CD4-positive, alpha-beta T cell (primary cell): ENCODE data around the gene BARHL2. TPM values are rescaled to one million over a fixed set of nuclear protein-coding genes. Genes with fewer than 3 reads are reported as not detected.
A peak's percentile ranks its signal among the peaks of the same experiment; 100 is the strongest.

ENCODE experiments used
- ATAC-seq: fragments of 200-7000 bp; cut with Tn5 transposase; one replicate; pipeline ENCODE4 v1.10.0; 2022; ENCODE audit warnings: mild to moderate bottlenecking; ENCODE audit not compliant: poor library complexity
- CTCF ChIA-PET: fragments of 350-600 bp; sonication (Branson Sonifier 250); formaldehyde crosslinking; loops from one replicate; lab custom pipeline; 2021; ENCODE audit warnings: antibody characterized with exemption, inconsistent platforms; lab: Charles Lee
- POLR2A ChIA-PET: fragments of 350-600 bp; sonication (Branson Sonifier 250); formaldehyde crosslinking; loops from one replicate; lab custom pipeline; 2021; ENCODE audit warnings: antibody characterized with exemption, inconsistent platforms; lab: Charles Lee
- DNase-seq, 14 experiments: peaks; one replicate each; pipeline ENCODE4 v3.0.0-alpha.2; 2013 to 2020; ENCODE audit warnings: mixed read lengths in 2 of 14
- H3K27ac ChIP-seq, 2 donors: one replicate each; pipeline versions ENCODE4 v1.5.1 to v1.7.0; 2013; ENCODE audit warnings: low read length in 2 of 2, low read depth in 1 of 2, mild to moderate bottlenecking in 1 of 2
- H3K27me3 ChIP-seq, 2 experiments: 1 replicate in 1 of 2; 2 replicates in 1 of 2; pipeline versions ENCODE4 v1.6.1 to v1.7.0; 2013; ENCODE audit warnings: low read length in 2 of 2, control low read depth in 1 of 2, mild to moderate bottlenecking in 1 of 2, moderate library complexity in 1 of 2; ENCODE audit not compliant: insufficient read depth in 2 of 2, control insufficient read depth in 1 of 2
- H3K36me3 ChIP-seq: one replicate; pipeline ENCODE4 v1.6.1; 2013; ENCODE audit warnings: low read length, control low read depth; ENCODE audit not compliant: insufficient read depth
- H3K4me1 ChIP-seq: one replicate; pipeline ENCODE4 v1.6.1; 2013; ENCODE audit warnings: low read length, control low read depth; ENCODE audit not compliant: insufficient read depth
- H3K4me3 ChIP-seq: one replicate; pipeline ENCODE4 v1.5.1; 2013; ENCODE audit warnings: mild to moderate bottlenecking, low read length, moderate library complexity
- H3K9me3 ChIP-seq, 2 experiments: 1 replicate in 1 of 2; 2 replicates in 1 of 2; pipeline versions ENCODE4 v1.6.1 to v1.7.0; 2013; ENCODE audit warnings: low read length in 2 of 2, mild to moderate bottlenecking in 2 of 2, control low read depth in 1 of 2, moderate library complexity in 1 of 2; ENCODE audit not compliant: control insufficient read depth in 1 of 2, insufficient read depth in 1 of 2
- H3K27ac Mint-ChIP-seq: one replicate; pipeline ENCODE4 v1.8.0; 2020; ENCODE audit warnings: mixed read lengths
- H3K27me3 Mint-ChIP-seq: one replicate; pipeline ENCODE4 v1.8.0; 2021; ENCODE audit warnings: mixed read lengths
- H3K36me3 Mint-ChIP-seq: one replicate; pipeline ENCODE4 v1.8.0; 2021; ENCODE audit warnings: low read depth, mixed read lengths
- H3K4me1 Mint-ChIP-seq: one replicate; pipeline ENCODE4 v1.8.0; 2021; ENCODE audit warnings: low read depth, mixed read lengths
- H3K4me3 Mint-ChIP-seq: one replicate; pipeline ENCODE4 v1.8.0; 2020; ENCODE audit warnings: mild to moderate bottlenecking, mixed read lengths
- H3K9me3 Mint-ChIP-seq: one replicate; pipeline ENCODE4 v1.8.0; 2020; ENCODE audit warnings: mixed read lengths
- intact Hi-C, 2 experiments: fragments of 100-400 bp; cut with DNase I in 1 of 2; cut with micrococcal nuclease in 1 of 2; formaldehyde crosslinking; loops; one replicate each; pipeline versions ENCODE4 v1.15.1 to v1.9.0; 2023 to 2025; cut with DNase I, micrococcal nuclease
- total RNA-seq, 174 experiments: library from RNA in 2 of 174; stranded (reverse) in 2 of 174; gene quantifications; one replicate each; pipeline ENCODE4 v1.2.3 and lab custom pipeline; 2021 to 2026
- TF ChIP-seq, protein P1 (sequence below): fragments of 200-600 bp; IDR thresholded peaks from one replicate; pipeline ENCODE4 v1.8.0; 2022; ENCODE audit warnings: antibody characterized with exemption, mild to moderate bottlenecking

Gene BARHL2
- total RNA-seq, 2 experiments from 2014 or later: not detected

DNA sequence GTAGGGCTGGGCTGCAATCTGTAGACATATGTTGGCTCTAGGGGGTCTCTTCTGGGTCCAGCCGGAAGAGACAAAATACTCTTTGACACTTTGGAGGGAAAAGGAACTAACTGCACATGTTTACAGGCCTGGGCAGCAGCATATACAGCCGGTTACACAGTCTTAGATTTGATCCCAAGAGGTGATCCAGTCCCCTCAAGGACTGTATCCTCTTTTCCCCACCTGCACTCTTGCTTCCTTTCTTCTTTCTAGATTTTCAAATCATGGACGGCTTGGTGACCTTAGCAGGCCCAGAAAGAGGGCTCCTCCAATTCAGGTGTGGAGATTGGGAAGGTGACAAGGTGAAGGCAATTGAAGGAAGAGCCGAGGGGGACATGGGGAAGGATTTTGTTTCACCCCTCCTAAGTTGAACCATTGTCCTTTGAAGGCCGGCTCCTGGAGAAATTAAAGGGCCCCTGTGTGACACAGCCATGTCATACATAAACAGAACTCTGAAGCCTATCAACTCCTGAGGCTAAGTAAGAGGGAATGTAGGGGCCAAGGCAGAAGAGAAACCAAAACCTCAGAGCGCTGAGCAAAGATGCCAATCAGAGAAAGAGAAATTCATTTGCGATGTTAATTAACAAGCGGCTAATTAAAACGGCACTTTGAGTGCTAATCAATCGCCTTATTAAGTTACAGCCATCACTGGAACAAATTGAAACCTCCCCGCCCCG lies 5.9 kb upstream of the BARHL2 start:
- peaks cover 14% of the 10 kb centered on the region for H3K36me3 Mint-ChIP-seq

DNA sequence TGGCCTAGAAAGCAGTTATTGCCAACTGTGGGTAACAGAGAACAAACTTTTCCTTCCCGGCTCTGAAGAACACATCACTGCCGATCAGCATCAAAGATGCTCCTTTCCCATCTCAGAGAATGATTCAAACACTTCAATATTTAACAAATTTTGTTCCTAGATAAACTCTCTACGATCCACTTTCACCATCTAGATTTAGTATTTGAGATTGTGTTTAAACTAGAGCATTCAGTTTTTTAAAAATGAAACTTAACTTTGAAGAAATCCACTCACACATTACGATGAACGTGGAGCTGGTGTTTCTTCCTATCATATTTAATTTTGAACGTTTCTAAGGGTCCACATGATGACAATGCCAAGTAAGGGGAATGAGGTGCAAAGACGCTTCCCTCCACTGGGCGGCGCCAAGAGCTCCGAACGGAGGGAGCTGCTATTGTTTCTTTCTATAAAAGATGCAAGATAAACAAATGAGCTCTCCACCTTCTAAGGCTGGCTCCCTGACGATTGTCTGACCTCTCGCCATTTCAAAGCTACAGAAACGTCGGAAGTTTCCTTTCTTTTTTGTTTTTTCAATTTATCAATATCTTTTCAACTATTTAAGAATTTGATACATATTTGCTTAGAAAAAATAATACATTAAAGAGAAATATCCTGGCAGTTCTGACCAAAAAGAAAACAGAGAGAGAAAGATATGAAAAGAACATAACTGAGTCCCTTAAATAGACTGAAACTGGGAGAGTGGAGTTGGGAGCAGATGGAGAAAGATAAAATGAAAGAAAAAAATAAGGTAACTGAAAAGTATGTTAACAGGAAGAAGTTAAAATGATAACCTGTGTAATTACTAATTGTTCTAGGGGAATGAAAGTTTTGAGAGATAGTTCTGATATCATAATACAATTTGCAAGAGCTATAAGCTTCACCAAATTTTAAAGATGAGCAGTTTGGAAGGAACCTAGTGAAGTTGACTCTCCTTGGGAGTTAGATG lies 4.4 kb upstream of the BARHL2 start:
- POLR2A ChIA-PET: interaction anchor here (1.3 kb wide), 1 partner anchor 9 kb away, joined by 4 read pairs; no protein-coding TSS in a partner anchor
- peak; percentile 49 for ATAC-seq

More for the DNA sequence above, 5.9 kb upstream of the BARHL2 start:
- no peak overlapping the region for H3K27ac Mint-ChIP-seq
- intact Hi-C loops: loop anchor here (10.0 kb wide), 2 partner anchors 112 to 242 kb away; no protein-coding TSS in a partner anchor
- H3K27me3 Mint-ChIP-seq: peaks cover 97% of the 10 kb centered on the region
- H3K27me3 ChIP-seq: peaks cover 96 to 100% of the 10 kb centered on the region in 2 experiments
- CTCF ChIA-PET: no interaction called here
- H3K4me3 ChIP-seq: peak overlapping the region; percentile 31
- peaks cover 12% of the 10 kb centered on the region for H3K9me3 Mint-ChIP-seq
- peaks cover 60% of the 10 kb centered on the region for H3K4me1 ChIP-seq
- H3K36me3 ChIP-seq: no peaks in the 10 kb centered on the region
- peak overlapping the region; percentile 72 for H3K4me3 Mint-ChIP-seq
- TF ChIP-seq, protein P1, sequence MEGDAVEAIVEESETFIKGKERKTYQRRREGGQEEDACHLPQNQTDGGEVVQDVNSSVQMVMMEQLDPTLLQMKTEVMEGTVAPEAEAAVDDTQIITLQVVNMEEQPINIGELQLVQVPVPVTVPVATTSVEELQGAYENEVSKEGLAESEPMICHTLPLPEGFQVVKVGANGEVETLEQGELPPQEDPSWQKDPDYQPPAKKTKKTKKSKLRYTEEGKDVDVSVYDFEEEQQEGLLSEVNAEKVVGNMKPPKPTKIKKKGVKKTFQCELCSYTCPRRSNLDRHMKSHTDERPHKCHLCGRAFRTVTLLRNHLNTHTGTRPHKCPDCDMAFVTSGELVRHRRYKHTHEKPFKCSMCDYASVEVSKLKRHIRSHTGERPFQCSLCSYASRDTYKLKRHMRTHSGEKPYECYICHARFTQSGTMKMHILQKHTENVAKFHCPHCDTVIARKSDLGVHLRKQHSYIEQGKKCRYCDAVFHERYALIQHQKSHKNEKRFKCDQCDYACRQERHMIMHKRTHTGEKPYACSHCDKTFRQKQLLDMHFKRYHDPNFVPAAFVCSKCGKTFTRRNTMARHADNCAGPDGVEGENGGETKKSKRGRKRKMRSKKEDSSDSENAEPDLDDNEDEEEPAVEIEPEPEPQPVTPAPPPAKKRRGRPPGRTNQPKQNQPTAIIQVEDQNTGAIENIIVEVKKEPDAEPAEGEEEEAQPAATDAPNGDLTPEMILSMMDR: no peak
- H3K27ac ChIP-seq: no peak overlapping the region
- peaks cover 31 to 64% of the 10 kb centered on the region in 2 experiments for H3K9me3 ChIP-seq
- POLR2A ChIA-PET: no interaction called here
- ATAC-seq (no peak), DNase-seq (no peak)
- H3K4me1 Mint-ChIP-seq: peaks cover 65% of the 10 kb centered on the region

More for the DNA sequence above, 4.4 kb upstream of the BARHL2 start:
- H3K4me3 ChIP-seq: no peak overlapping the region
- H3K9me3 Mint-ChIP-seq: peaks cover 8% of the 10 kb centered on the region
- DNase-seq: peak in 6 of 14 experiments; percentile 28 to 72 (median 51)
- CTCF ChIA-PET: interaction anchor here (1.1 to 1.2 kb wide), 3 partner anchors 10 to 444 kb away, joined by 3 to 6 read pairs (median 4); no protein-coding TSS in a partner anchor
- no peaks in the 10 kb centered on the region for H3K36me3 ChIP-seq
- H3K4me1 ChIP-seq: peaks cover 61% of the 10 kb centered on the region
- peaks cover 15% of the 10 kb centered on the region for H3K36me3 Mint-ChIP-seq
- H3K27me3 ChIP-seq: peaks cover 90 to 95% of the 10 kb centered on the region in 2 experiments
- H3K4me3 Mint-ChIP-seq: no peak overlapping the region
- no peak overlapping the region for H3K27ac ChIP-seq
- TF ChIP-seq, protein P1: peak; percentile 48
- H3K27me3 Mint-ChIP-seq: peaks cover 93% of the 10 kb centered on the region
- intact Hi-C loops: loop anchor here (2.0 to 10.0 kb wide), 3 partner anchors 113 to 243 kb away; no protein-coding TSS in a partner anchor
- H3K4me1 Mint-ChIP-seq: peaks cover 56% of the 10 kb centered on the region
- H3K9me3 ChIP-seq: peaks cover 31 to 70% of the 10 kb centered on the region in 2 experiments
- peak overlapping the region; percentile 35 for H3K27ac Mint-ChIP-seq
